ENCODE results near the gene POU3F1.

GRCh38 chr1:38095454-38095931, 48.9 kb upstream of the POU3F1 start:
- TF ChIP-seq ZNF473 (tag by site-specific recombination; IDR thresholded peaks at IDR 0.05) (no peak), ZBTB7A (tag by site-specific recombination; IDR thresholded peaks at IDR 0.05; ENCODE audit: low read depth) (no peak), MZF1 (tag by site-specific recombination; IDR thresholded peaks at IDR 0.05; ENCODE audit: borderline replicate concordance) (no peak), ZNF146 (tag by site-specific recombination; IDR thresholded peaks at IDR 0.05) (no peak), ZNF416 (tag by site-specific recombination; IDR thresholded peaks at IDR 0.05) (no peak), ZEB2 (tag by site-specific recombination; IDR thresholded peaks at IDR 0.05) (no peak), ZNF174 (tag by site-specific recombination; IDR thresholded peaks at IDR 0.05) (no peak)
- TF ChIP-seq, protein P1, sequence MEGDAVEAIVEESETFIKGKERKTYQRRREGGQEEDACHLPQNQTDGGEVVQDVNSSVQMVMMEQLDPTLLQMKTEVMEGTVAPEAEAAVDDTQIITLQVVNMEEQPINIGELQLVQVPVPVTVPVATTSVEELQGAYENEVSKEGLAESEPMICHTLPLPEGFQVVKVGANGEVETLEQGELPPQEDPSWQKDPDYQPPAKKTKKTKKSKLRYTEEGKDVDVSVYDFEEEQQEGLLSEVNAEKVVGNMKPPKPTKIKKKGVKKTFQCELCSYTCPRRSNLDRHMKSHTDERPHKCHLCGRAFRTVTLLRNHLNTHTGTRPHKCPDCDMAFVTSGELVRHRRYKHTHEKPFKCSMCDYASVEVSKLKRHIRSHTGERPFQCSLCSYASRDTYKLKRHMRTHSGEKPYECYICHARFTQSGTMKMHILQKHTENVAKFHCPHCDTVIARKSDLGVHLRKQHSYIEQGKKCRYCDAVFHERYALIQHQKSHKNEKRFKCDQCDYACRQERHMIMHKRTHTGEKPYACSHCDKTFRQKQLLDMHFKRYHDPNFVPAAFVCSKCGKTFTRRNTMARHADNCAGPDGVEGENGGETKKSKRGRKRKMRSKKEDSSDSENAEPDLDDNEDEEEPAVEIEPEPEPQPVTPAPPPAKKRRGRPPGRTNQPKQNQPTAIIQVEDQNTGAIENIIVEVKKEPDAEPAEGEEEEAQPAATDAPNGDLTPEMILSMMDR (tag by site-specific recombination; IDR thresholded peaks at IDR 0.05): no peak
- TF ChIP-seq, protein P2, sequence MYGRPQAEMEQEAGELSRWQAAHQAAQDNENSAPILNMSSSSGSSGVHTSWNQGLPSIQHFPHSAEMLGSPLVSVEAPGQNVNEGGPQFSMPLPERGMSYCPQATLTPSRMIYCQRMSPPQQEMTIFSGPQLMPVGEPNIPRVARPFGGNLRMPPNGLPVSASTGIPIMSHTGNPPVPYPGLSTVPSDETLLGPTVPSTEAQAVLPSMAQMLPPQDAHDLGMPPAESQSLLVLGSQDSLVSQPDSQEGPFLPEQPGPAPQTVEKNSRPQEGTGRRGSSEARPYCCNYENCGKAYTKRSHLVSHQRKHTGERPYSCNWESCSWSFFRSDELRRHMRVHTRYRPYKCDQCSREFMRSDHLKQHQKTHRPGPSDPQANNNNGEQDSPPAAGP (tag by site-specific recombination; IDR thresholded peaks at IDR 0.05): no peak
